Thoracic aorta (tissue), 2 donors: ENCODE data around the gene FAM83C. TPM values are rescaled to one million over a fixed set of nuclear protein-coding genes. Genes with fewer than 3 reads are reported as not detected.

Source experiments
- ATAC-seq: fragments of 150-250 bp; one replicate; pipeline ENCODE4 v1.8.0; 2017; ENCODE audit warnings: low read depth; ENCODE audit not compliant: insufficient number of reproducible peaks, low FRiP score
- DNase-seq: peaks from one replicate; pipeline ENCODE4 v3.0.0-alpha.2; 2020; ENCODE audit warnings: low spot score
- H3K27ac ChIP-seq, 2 donors: fragments of 200-600 bp; sonication (generic); 1 replicate in 1 of 2; 2 replicates in 1 of 2; pipeline ENCODE4 v1.5.1; 2016; ENCODE audit warnings: mild to moderate bottlenecking in 2 of 2, moderate library complexity in 2 of 2
- H3K27me3 ChIP-seq: fragments of 200-600 bp; sonication (generic); replicated peaks from 2 replicates; pipeline ENCODE4 v1.6.0; 2016; ENCODE audit warnings: mild to moderate bottlenecking; ENCODE audit not compliant: insufficient read depth
- H3K36me3 ChIP-seq: fragments of 200-600 bp; sonication (generic); one replicate; pipeline ENCODE4 v1.5.1; 2016
- H3K4me1 ChIP-seq, 2 donors: fragments of 200-600 bp; sonication (generic); 1 replicate in 1 of 2; 2 replicates in 1 of 2; pipeline versions ENCODE4 v1.5.1 to v1.6.0; 2016; ENCODE audit warnings: low read depth in 2 of 2, mild to moderate bottlenecking in 1 of 2; ENCODE audit not compliant: control insufficient read depth in 1 of 2
- H3K4me3 ChIP-seq: fragments of 200-600 bp; sonication (generic); 2 replicates; pipeline ENCODE4 v1.5.1; 2016; ENCODE audit warnings: mild to moderate bottlenecking
- H3K9me3 ChIP-seq: fragments of 200-600 bp; sonication (generic); 2 replicates; pipeline ENCODE4 v1.5.1; 2016
- CTCF ChIP-seq: fragments of 200-600 bp; sonication (generic); IDR thresholded peaks from one replicate; pipeline ENCODE4 v1.5.1; 2019; ENCODE audit warnings: antibody characterized with exemption
- total RNA-seq, 2 donors: library from RNA; depleted of rRNA; stranded (reverse); fragments of >200 nt; gene quantifications; one replicate each; pipeline versions ENCODE4 v1.1.0 to v1.2.3, GENCODE V29; 2016

Gene FAM83C
- total RNA-seq, 2 donors from 2014 or later = not detected

DNA sequence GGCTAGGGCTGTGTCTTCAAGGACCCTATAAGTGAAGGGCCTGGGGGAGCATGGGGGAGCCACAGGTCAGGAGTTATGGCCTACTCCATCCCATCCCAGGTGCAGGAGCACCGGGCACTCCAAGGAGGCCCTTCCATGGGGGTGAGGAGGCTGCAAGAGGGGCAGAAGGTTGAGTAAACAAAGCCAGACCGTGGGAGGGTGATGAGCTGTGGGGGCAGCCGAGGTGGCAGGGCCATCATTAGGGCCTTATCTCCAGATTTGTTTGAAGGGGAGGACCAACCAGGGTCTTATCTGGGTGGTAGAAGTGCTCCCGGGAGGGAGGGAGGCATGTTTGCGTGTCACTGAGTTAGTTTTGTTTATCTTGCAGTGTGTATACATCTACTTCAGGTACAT, 2.1 kb upstream of the FAM83C start:
- Histone ChIP-seq H3K4me1 (no peaks in the 10 kb centered on the region), H3K4me3 (no peak overlapping the region), H3K9me3 (no peaks in the 10 kb centered on the region), H3K27ac (no peak overlapping the region), H3K36me3 (no peaks in the 10 kb centered on the region), H3K27me3 (no peaks in the 10 kb centered on the region)
- no peak for ATAC-seq
- DNase-seq = no peak
- no peak for TF ChIP-seq CTCF

- Histone ChIP-seq H3K4me1 (no peaks in the 10 kb centered on the region), H3K27ac (no peak overlapping the region), H3K36me3 (no peaks in the 10 kb centered on the region), H3K27me3 (no peaks in the 10 kb centered on the region), H3K9me3 (no peaks in the 10 kb centered on the region), H3K4me3 (no peak overlapping the region)
- DNase-seq (no peak), ATAC-seq (no peak)
- TF ChIP-seq CTCF = no peak
These were observed 1.4 kb upstream of the FAM83C start for GRCh38 chr20:35293303-35294292.

DNA sequence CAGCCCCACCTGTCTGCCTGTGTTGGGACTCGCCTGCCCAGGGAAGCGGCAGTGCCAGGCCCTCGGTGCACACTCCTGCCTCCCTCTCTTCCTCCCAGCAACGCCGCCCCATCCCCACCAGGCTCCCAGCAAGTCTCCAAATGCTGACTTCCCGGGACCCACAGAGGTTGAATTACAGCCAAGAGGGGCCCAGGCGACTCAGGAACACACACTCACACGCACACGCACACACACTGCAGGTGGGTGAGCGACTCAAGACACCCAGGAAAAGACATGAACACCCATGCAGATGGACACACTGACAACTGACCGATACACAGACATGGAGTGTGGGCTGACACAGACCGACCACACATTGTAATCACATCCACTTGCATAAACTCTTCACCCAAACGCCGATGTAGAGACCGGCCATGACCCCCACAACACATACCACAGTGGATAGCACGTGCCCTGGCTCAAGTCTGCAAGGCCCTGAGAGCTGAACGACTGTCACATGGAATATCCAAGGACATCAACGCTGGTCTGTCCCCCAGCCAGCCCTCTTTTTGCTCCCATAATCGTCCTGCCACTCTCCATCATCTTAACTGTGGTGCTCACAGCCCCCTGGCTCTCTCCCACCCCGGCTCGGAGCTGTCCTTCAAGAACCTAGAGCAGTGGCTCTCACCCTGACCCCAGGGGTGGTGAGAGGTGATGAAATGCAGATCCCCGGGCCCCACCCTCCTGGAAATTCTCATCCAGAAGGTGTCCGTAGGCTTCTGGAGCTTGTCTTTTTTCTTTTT, 470 bp upstream of the FAM83C start:
- H3K4me1 ChIP-seq = no peaks in the 10 kb centered on the region
- no peaks in the 10 kb centered on the region for H3K27me3 ChIP-seq
- no peak for DNase-seq
- no peak for TF ChIP-seq CTCF
- ATAC-seq = no peak
- H3K9me3 ChIP-seq = no peaks in the 10 kb centered on the region
- H3K36me3 ChIP-seq = no peaks in the 10 kb centered on the region
- no peak overlapping the region for H3K4me3 ChIP-seq
- no peak overlapping the region for H3K27ac ChIP-seq

DNA sequence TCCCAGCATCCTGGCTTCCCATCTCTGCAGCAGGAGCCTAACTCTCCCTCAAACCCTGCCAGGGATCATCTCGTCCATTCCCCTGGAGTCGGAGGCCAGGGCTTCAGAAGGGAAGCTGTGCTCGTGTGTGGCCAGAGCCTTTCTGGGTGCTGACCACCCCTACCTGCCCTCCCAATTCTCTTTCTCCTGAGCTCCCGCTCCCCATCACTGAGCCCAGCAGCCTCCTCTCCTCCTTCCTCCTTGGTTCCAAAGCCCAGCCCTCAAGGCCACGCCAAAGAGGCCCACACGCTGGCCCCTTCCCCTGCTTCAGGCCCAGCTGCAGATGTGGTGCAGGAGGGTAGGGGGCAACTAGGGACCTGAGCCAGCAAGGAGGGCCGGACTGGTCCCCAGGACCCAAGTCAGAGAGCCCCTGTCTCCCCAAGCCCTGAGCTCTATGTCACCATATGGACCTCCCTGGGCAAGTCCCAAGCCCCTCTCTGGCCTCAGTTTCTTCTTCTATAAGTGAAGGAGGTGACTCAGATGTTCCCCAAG, 1.3 kb downstream of the FAM83C start:
- H3K27ac ChIP-seq = no peak overlapping the region
- no peaks in the 10 kb centered on the region for H3K27me3 ChIP-seq
- no peaks in the 10 kb centered on the region for H3K4me1 ChIP-seq
- TF ChIP-seq CTCF = no peak
- DNase-seq (no peak), ATAC-seq (no peak)
- no peaks in the 10 kb centered on the region for H3K9me3 ChIP-seq
- no peak overlapping the region for H3K4me3 ChIP-seq
- no peaks in the 10 kb centered on the region for H3K36me3 ChIP-seq
